Ovary (tissue), 9 donors: ENCODE results near the gene GRB2. TPM values are rescaled to one million over a fixed set of nuclear protein-coding genes. Genes with fewer than 3 reads are reported as not detected.
"Not testable (repeated sequence)": the region's sequence is repeated elsewhere in the genome, so short reads cannot be mapped to it uniquely, and the experiment has no call there.

Source experiments
- DNase-seq, 5 donors: peaks; one replicate each; pipeline ENCODE4 v3.0.0-alpha.2; 2019 to 2020
- H3K27ac ChIP-seq, 2 donors: fragments of 200-600 bp; one replicate each; pipeline versions ENCODE4 v1.5.1 to v1.8.0; 2019 to 2022
- H3K27me3 ChIP-seq: fragments of 200-600 bp; one replicate; pipeline ENCODE4 v1.8.0; 2022
- H3K36me3 ChIP-seq: fragments of 200-600 bp; sonication (generic); one replicate; pipeline ENCODE4 v1.5.1; 2019
- H3K4me1 ChIP-seq: one replicate; pipeline ENCODE4 v1.8.1; 2013; ENCODE audit warnings: mild to moderate bottlenecking, moderate library complexity; ENCODE audit not compliant: insufficient read depth
- H3K4me3 ChIP-seq: fragments of 200-600 bp; sonication (generic); one replicate; pipeline ENCODE4 v1.5.1; 2017
- H3K9me3 ChIP-seq, 2 donors: fragments of 200-600 bp in 1 of 2; sonication (generic) in 1 of 2; one replicate each; pipeline versions ENCODE4 v1.5.1 to v1.8.1; 2013 to 2019; ENCODE audit warnings: mild to moderate bottlenecking in 1 of 2, moderate library complexity in 1 of 2
- CTCF ChIP-seq, 3 donors: fragments of 450-650 bp in 2 of 3; fragments of 200-600 bp in 1 of 3; IDR thresholded peaks; one replicate each; pipeline versions ENCODE4 v1.5.1 to v1.8.0; 2016 to 2022; ENCODE audit warnings: antibody characterized with exemption in 3 of 3, mild to moderate bottlenecking in 1 of 3
- EP300 ChIP-seq: sonication (generic); formaldehyde crosslinking; IDR thresholded peaks from one replicate; pipeline ENCODE4 v1.6.1; 2017; ENCODE audit warnings: antibody characterized with exemption
- POLR2A ChIP-seq: fragments of 450-650 bp; IDR thresholded peaks from one replicate; pipeline ENCODE4 v1.6.1; 2017; ENCODE audit warnings: antibody characterized with exemption, mild to moderate bottlenecking, moderate library complexity
- WGBS, 3 donors: extraction: QIAGEN DNeasy Blood & Tissue Kit in 1 of 3; methylation state at CpG; one replicate each; pipeline versions ENCODE4 v1.1.5 to v1.1.7; 2013 to 2017; 5-methylcytosine and 5-hydroxymethylcytosine counted together
- intact Hi-C, 4 donors: fragments of 100-400 bp; cut with DNase I; formaldehyde crosslinking; loops; one replicate each; pipeline versions ENCODE4 v1.11.0 to v1.15.1; 2022 to 2023
- polyA plus RNA-seq, 2 donors: library from polyadenylated mRNA; stranded (reverse); fragments of 200-250 nt in 1 of 2; fragments of 350-450 nt in 1 of 2; fragmentation: Illumina TruSeq in 1 of 2; extraction: RNeasy Lipid Tissue Mini Kit (QIAGEN cat#74804) in 1 of 2; gene quantifications; one replicate each; pipeline ENCODE4 v1.2.3, GENCODE V29; 2013 to 2014
- total RNA-seq, 7 donors: library from RNA; depleted of rRNA in 2 of 7; stranded (reverse); fragments of >200 nt in 2 of 7; fragmentation: NEBNext Ultra II Directional in 3 of 7; extraction: Animal tissue kit (Norgen Biotek cat#: 25700) in 3 of 7; gene quantifications; one replicate each; pipeline versions ENCODE4 v1.1.0 to v1.2.4, GENCODE V29; 2016 to 2023
- donor health status: DM: no; HTN: no; CAD: no; lungs with moderate emphysema.
- donor health status: DM: no; HTN: no; CAD: no.
- donor health status: Bipolar disorder and iron deficiency.
- donor health status: DM: yes; HTN: yes; CAD: no.
- donor health status: DM: no; HTN: no; CAD: no.
- donor health status: DM: yes; HTN: yes; CAD: no.

The GRB2 gene
- total and polyA plus RNA-seq, 9 donors: 41.5 to 88.2 (median 62.6) TPM

DNA sequence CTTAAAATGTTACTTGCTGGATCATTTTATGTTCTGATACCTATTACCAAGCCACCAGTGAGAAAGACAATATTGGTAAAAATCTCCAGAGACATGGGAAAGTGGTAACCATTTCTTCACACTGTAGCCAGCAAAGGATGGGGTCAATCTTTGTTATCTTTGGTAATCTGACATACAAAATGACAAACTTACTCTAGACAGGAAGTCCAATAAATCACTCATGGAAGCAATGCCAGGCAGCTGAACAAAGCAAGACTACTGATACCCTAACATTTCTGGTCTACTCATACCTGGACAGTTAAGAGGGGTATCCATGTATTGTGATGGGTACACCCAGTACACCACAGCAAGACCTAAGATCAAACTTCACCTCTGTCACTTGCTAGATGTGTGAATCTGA, 19.0 kb downstream of the GRB2 start:
- H3K36me3 ChIP-seq: no peaks in the 10 kb centered on the region
- no peaks in the 10 kb centered on the region for H3K9me3 ChIP-seq
- H3K4me1 ChIP-seq: peaks cover 2% of the 10 kb centered on the region
- no peak overlapping the region for H3K4me3 ChIP-seq
- TF ChIP-seq EP300 (no peak), CTCF (IDR thresholded peaks at IDR 0.05) (no peak), POLR2A (no peak)
- H3K27ac ChIP-seq: no peak overlapping the region
- DNase-seq: no peak
- no peaks in the 10 kb centered on the region for H3K27me3 ChIP-seq
- intact Hi-C loops: no loop called here

DNA sequence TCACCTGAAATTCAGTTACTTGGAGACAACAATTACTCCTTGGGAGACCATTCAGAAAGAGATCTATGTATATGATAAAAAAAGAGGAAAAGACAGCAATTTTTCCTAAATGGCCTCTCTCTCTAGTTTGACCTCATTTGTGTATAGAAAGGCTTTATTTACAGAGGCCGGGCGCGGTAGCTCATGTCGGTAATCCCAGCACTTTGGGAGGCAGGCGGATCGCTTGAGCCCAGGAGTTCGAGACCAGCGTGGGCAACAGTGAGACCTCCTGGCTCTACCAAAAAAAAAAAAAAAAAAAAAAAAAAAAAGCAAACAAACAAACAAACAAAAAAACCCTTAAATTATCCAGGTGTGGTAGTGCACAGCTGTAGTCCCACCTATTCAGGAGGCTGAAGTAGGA, 20.7 kb downstream of the GRB2 start:
- no peak for DNase-seq
- WGBS, 3 donors: 96 to 97% (median 97%) methylated on average over 8 of the region's 8 CpGs
- Histone ChIP-seq H3K36me3 (no peaks in the 10 kb centered on the region), H3K4me3 (no peak overlapping the region), H3K27me3 (no peaks in the 10 kb centered on the region), H3K4me1 (peaks cover 2% of the 10 kb centered on the region), H3K9me3 (no peaks in the 10 kb centered on the region), H3K27ac (no peak overlapping the region)
- intact Hi-C loops: no loop called here
- TF ChIP-seq CTCF (IDR thresholded peaks at IDR 0.05): no peak
- no peak for TF ChIP-seq EP300
- TF ChIP-seq POLR2A: no peak

GRCh38 chr17:75383842-75384195, 21.7 kb downstream of the GRB2 start:
- H3K27ac ChIP-seq: no peak overlapping the region
- TF ChIP-seq EP300: no peak
- no peak for TF ChIP-seq CTCF (IDR thresholded peaks at IDR 0.05)
- no peak for TF ChIP-seq POLR2A
- H3K36me3 ChIP-seq: no peaks in the 10 kb centered on the region
- DNase-seq: no peak
- no peaks in the 10 kb centered on the region for H3K27me3 ChIP-seq
- WGBS, 3 donors: 71 to 79% (median 75%) methylated on average over 5 of the region's 5 CpGs
- intact Hi-C loops: no loop called here
- H3K4me3 ChIP-seq: no peak overlapping the region
- H3K4me1 ChIP-seq: peaks cover 2% of the 10 kb centered on the region
- H3K9me3 ChIP-seq: no peaks in the 10 kb centered on the region

DNA sequence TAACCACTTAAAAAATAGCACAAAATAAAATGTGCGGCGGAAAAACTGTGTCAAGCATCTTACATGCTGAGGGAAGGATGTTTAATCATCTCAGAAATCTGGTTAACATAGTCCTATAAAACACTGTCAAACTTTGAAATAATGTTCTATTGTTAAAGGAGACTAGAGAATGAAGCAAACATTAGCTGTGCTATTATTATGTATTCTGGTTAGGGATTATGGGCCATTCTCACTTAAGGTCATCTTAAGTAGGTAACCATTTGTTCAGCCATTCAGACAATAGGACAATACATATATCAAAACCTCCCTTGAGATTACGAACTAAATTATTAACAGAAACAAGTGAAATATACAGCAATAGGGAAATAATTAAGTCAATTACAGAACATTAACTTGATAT, 24.7 kb downstream of the GRB2 start:
- no peaks in the 10 kb centered on the region for H3K9me3 ChIP-seq
- H3K4me3 ChIP-seq: no peak overlapping the region
- no peaks in the 10 kb centered on the region for H3K4me1 ChIP-seq
- no peak for DNase-seq
- 90 to 94% (median 93%) methylated on average over 3 of the region's 3 CpGs for whole genome bisulfite sequencing, 3 donors
- intact Hi-C loops: no loop called here
- no peaks in the 10 kb centered on the region for H3K36me3 ChIP-seq
- H3K27ac ChIP-seq: no peak overlapping the region
- H3K27me3 ChIP-seq: no peaks in the 10 kb centered on the region
- TF ChIP-seq POLR2A (no peak), CTCF (IDR thresholded peaks at IDR 0.05) (no peak), EP300 (no peak)

GRCh38 chr17:75380315-75380714, 25.2 kb downstream of the GRB2 start:
- H3K4me3 ChIP-seq: no peak overlapping the region
- no peaks in the 10 kb centered on the region for H3K36me3 ChIP-seq
- no peak for TF ChIP-seq EP300
- TF ChIP-seq POLR2A: no peak
- no peak for TF ChIP-seq CTCF (IDR thresholded peaks at IDR 0.05)
- no peaks in the 10 kb centered on the region for H3K9me3 ChIP-seq
- DNase-seq: no peak
- intact Hi-C loops: no loop called here
- H3K27ac ChIP-seq: no peak overlapping the region
- H3K4me1 ChIP-seq: no peaks in the 10 kb centered on the region
- no peaks in the 10 kb centered on the region for H3K27me3 ChIP-seq

DNA sequence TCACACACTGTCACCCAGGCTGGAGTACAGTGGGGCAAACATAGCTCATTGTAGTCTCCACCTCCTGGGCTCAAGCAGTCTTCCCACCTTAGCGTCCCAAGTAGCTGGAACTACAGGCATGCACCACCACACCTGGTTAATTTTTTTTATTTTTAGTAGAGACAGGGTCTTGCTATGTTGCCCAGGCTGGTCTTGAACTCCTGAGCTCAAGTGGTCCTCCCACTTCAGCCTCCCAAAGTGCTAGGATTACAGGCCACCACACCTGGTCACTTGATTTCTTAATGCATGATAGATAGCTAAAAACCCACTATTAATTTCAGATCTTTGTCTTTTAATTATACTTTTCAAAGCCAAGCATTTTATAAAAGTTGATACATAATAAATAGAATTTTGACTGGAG, 26.1 kb downstream of the GRB2 start:
- H3K4me1 ChIP-seq, H3K27me3 ChIP-seq, H3K9me3 ChIP-seq, intact Hi-C loops, H3K4me3 ChIP-seq, H3K27ac ChIP-seq, DNase-seq, H3K36me3 ChIP-seq: not testable (repeated sequence)
- WGBS, 3 donors: 88 to 92% (median 92%) methylated on average over 1 of the region's 1 CpG
